Inflammatory macrophage (primary cell): Measurements from ENCODE around the gene IL1A.

ENCODE experiments used
- DNase-seq, 2 donors: peaks; one replicate each; pipeline ENCODE4 v3.0.0-alpha.2; 2020 to 2022

IL1A gene

DNA sequence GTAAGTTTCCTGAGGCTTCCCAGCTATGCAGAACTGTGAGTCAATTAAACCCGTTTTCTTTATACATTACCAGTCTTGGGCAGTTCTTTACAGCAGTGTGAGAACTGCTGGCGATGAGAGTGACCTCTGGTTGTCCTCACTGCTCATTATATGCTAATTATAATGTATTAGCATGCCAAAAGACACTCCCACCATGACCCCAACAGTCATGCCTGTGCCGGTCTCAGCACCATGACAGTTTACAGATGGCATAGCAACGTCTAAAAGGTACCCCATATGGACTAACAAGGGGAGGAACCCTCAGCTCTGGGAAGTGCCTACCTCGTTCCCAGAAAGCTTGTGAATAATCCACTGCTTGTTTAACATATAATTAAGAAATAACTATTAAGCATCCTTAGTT, 8.1 kb upstream of the IL1A start:
- DNase-seq, result no peak

DNA sequence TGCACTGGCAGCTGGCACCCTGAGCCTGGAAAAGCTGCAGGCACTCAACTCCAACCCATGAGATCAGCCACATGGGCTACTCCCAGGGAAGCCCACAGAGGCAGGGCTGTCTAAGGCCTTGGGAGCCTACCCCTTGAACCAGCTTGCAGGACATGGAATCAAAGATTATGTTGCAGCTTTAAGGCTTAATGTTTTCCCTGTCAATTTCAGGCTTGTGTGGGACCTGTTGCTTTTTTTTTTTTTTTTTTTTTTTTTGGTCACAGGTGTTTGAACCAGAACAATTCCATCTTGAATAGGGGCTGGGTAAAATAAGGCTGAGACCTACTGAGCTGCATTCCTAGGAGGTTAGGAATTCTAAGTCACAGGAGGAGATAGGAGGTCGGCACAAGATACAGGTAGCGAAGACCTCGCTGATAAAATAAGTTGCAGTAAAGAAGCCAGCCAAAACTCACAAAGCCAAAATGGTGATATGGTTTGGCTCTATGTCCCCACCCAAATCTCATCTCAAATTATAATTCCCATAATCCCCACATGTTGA, 7.5 kb upstream of the IL1A start:
- no peak for DNase-seq

DNA sequence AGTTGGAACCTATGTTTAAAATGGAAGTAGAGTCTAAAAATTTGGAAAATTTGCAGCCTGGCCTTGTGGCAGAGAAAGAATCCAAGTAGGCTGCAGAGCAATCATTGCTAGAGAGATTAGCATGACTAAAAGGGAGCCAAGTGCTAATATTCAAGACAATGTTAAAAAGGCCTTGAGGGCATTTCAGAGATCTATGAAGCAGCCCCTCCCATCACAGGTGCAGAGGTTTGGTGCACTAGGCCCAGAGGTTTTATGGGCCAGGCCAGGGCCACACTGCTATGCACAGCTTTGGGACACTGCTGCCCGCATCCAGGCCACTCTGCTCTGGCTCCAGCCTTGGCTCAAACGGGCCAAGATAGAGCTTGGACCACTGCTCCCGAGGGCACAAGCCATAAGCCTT, 6.7 kb upstream of the IL1A start:
- DNase-seq, result no peak

DNA sequence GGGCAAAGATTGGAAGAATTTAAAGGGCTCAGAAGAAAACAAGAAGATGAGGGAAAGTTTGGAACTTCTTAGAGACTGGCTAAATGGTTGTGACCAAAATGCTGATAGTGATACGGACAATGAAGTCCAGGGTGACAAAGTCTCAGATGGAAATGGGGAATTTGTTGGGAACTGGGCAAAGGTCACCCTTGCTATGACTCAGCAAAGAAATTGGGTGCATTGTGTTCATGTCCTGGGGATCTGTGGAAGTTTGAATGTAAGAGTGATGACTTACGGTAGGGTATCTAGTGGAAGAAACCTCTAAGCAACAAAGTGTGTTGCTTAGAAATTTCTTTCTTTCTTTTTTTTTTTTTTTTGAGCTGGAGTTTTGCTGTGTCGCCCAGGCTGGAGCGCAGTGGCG, 6.0 kb upstream of the IL1A start:
- DNase-seq, result no peak

DNA sequence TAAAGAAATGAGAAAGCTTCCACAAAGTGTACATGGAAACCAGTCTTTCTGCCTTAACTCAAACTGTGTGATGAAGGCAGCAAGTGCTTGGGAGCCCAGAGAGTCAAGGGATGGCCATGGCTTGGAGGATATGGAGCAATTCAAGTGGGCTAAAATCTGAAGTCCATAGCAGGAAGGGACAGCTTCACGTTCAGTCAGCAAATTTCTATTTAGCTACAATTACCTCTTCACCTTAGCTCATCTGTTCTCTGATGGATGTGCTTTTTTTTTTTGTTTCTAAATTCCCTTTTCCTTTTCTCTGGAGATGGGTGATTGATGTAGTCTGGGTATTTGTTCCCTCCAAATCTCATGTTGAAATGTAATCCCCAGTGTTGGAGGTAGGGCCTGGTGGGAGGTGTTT, 4.9 kb upstream of the IL1A start:
- DNase-seq, result no peak

DNA sequence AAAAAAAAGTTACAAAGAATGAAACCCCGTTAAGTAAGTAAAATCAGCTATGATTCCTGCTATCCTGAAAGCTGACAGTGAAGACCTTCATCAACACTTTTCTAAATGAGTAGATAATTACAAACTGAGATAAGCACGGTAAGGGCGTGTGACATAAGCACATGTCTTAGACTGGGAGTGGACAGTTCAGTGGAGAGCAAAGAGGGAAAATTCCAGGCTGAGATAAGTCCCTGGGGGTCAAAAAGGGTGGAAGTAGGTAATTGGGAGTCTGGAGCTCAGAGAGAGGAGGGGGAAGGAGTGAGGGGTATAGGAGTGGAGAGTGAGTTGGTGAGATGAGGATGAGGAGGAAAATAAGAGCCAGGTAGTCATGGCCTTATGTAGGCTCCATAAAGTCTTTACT, 4.4 kb upstream of the IL1A start:
- DNase-seq, result no peak

DNA sequence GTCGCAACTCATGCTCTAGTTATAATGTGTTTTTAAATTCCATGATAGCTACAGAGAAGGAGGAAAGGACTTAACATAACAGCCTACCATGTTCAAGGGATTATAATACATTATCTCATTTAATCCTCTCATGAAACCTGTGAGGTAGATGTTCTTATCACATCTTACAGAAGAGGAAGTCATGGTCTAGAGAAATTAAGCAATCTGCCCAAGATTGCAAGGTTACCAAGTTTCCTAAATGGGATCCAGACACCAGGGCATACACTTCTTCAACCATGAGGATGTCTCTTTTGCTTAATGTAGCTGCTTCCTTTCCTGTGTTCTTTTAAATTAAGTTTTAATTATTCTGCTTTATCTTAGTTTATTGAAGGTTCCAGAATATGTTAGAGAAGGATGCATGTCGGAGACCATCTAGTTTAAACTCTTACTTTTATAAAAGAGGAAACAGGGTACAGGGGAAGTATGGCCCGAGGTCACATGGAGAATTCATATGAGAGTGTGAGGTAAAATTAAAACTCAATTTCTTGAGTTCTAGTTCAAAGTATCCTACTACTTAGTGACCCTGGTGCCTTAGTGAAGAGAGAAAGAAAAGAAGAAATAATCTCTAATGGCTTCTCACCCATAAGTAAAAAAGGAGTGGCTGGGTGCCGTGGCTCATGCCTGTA, 3.6 kb upstream of the IL1A start:
- DNase-seq, result peak; percentile 78 to 86

DNA sequence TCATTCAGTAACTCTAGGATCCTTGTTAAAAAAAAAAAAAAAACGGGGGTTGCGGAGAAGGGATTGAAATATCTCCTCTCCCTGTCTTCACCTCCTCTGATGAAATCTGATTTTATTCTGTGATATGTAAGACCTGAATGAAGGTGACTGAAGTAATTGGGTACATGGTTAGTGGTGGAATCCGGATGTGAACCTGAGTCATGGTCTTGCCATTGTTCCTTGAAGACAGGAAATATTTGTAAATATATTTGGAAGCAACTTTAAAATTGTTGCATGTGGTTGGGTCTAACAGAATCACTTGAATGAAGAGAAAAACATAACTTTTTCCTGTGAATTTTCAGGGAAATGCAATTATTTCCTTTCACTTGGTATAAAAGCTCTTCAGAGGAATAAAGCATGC, 3.0 kb upstream of the IL1A start:
- DNase-seq, result no peak

DNA sequence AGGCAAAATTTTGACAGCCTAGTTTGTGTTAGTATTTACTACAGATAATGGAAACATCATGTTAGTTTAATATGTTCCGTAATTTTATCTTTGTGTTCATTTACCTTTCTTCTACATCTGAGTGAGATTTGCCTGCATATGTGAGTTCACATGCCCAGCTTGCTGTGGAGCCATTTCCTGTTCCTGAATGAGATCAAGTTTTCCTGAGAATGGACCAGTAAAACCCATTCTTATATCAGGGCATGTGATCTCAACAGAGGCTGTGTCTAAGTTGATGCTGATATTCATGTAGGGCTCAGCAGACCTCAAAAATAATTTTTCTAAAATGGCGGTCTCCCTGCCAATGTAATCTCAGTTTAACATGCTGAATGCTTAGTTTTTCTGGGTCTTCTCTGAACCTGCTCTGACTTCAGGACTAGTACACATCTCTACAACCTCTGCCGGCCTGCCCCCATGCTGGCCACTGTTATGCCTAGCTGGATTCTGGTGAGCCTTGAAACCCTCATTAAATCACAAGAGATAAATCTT, 1.0 kb downstream of the IL1A start:
- DNase-seq, result no peak

DNA sequence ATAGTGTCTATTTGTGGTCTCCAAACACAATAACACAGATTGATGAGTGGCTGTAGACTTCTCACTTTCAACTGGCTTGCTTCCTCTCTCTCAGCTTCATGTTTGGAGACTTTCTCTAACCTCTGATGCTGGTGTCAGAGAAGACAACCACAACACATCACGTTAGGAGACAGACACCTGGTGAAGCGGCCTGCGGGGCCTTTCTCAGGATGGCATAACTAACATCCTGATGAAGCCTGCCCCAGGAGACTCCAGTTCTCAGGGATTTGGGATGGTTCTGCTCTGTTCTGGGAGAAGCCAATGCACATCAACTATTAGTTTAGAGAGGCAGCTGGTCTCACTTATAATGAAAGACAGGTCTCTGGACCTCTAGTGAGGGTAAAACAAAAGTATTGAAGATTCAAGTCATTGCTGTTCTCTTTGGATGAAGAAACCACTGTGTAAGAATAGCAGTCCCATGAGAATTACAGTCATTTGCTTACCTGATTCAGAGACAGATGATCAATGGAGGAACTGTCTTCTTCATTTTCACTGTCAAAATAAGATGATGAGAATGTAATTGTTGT, 2.0 kb downstream of the IL1A start:
- no peak for DNase-seq

DNA sequence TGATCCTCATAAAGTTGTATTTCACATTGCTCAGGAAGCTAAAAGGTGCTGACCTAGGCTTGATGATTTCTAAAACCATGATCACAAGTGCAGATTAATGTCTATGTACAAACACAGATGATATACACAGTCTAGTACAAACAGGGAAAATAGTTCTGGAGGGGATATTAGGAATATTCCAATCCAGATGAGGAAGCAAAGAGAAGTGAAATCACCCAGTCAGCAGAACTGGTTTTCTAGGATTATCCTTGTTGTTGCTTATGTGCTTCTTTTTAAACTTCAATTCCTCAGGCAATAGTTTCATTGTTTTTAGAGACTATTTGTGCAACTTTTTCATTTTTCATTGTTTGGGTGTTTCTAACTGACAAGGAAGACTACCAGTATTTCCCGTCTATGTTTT, 4.7 kb downstream of the IL1A start:
- DNase-seq, result no peak

DNA sequence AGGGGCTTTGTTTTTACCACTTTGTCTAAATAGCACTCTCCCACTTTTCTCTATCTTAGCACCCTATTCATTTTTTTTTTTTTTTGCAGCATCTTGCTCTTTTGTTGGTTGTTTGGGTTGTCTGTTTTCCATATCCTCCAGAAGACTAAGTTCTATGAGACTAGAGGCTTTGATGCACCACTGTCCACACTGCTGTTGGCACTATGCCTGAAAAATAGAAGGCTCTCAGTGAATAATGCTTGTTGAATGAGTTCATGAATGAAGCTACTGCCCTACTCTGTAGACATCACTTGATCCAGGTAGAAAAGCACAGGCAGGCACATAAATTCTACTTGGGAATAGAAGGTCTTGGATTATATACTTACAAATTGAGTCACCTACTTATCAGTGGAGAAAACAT, 7.3 kb downstream of the IL1A start:
- no peak for DNase-seq

DNA sequence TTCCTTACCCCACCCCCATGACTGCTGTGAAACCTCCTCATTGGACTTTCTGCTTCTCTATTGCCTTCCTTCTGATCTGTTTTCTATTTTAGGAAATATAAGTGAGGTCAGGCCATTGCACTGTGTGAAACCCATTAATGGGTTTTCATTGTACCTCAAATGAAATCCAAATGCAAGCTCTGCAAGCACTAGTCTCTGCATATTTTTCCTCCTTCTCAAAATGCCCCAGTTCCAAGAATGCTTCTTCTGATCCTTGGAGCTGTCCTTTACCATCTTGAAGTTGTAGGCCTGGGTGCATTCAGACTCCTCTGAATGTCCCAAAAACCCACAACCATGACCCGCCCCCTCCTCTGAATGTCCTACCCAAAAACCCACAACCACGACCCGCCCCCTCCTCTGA, 8.2 kb downstream of the IL1A start:
- no peak for DNase-seq

DNA sequence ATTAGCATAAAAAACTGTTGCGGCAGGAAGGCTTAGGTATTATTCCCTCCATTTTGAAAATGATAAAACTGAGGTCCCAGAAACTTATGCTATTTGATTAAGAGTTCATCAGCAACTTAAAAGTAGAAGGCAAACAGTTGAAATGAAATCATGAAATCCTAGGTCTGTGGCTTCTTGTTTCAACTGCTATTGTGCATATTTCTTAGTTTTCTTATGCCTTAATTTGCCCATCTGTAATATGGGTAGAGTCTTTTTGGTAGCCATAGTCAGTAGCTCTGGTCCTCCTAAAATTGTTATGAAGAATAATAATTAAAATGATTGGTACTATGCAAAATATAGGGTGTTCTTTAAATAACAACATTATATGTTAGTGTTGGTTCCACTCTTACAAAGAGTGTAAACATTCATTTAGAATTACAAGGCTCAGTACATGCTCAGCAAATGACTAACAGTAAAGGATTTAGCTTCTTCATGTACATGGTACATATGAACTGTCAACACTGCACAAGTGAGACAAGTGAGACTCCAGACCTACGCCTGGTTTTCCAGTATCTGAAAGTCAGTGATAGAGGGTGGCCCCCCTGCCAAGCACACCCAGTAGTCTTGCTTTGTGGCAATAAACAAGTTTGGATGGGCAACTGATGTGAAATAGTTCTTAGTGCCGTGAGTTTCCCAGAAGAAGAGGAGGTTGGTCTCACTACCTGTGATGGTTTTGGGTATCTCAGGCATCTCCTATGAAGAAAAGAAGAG, 9.6 kb downstream of the IL1A start:
- no peak for DNase-seq

DNA sequence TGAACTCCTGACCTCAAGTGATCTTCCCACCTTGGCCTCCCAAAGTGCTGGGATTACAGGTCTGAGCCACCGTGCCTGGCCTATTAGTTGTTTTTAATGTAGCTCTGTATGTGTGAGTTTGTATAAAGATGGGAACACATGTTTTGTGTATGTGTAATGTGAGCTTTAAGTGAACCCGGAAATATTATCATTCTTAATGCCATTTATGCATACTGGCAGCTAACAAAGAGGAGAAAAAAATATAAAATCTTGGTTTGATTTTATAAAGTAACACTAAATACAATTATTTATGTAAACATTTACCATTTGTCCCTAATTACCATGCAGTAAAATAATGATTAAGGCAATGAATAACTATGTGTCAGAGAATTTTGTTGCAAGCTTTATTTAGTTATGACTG, 10.7 kb downstream of the IL1A start:
- DNase-seq, result no peak

DNA sequence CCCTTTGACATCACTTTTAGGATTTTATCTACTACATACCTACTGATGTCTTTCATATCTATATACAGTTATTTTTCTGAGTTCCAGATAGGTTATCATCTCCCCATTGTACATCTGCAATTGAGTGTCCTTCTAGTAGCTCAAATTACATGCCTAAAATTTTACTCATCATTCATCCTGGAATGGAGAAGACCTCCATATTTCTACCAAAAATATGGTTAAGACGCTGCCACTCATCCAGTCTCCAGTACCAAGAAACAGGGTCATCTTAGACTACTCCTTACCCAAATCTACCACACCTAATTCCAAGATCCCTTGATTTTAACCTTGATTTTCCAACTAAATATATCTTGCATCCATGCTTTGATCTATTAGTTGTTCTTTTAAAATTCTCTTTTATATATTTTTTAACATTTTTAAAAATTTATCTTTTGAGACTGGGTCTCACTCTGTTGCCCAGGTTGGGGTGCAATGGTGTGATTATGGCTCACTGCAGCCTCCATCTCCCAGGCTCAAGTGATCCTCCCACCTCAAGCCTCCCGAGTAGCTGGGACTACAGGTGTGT, 11.3 kb downstream of the IL1A start:
- DNase-seq, result no peak

DNA sequence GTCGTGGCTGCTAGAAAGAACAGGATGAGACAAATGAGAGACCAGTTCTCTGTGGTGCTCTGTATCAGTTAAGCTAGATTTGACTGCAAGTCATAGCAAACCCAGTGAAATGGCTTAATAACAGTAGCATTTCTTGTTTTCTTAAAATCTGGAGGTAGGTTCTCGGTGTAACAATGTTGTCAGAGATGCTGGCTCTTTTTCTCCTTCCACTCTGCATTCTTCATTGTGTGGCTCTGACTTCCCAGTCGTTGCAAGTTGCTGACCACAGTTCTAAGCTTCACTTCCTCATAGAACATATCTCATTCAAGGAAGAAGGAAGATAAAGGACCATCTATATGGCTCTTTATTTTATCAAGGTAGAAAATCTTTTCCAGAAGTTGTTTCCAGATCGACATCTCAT, 12.0 kb downstream of the IL1A start:
- peak; percentile 50 to 54 for DNase-seq

DNA sequence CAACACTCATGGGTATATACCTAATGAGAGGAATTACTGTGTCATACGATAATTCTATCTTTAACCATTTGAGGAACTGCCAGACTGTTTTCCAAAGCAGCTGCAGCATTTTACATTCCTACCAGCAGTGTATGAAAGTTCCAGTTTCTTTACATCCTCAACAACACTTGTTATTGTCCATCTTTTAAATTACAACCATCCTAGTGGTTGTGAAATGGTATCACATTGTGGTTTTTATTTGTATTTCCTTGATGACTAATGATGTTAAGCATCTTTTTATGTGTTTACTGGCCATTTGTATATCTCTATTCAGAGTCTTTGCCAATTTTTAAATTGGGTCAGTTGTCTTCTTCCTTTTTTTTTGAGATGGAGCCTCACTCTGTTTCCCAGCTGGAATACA, 15.9 kb downstream of the IL1A start:
- peak in 1 of 2 donors; percentile 27 for DNase-seq

DNA sequence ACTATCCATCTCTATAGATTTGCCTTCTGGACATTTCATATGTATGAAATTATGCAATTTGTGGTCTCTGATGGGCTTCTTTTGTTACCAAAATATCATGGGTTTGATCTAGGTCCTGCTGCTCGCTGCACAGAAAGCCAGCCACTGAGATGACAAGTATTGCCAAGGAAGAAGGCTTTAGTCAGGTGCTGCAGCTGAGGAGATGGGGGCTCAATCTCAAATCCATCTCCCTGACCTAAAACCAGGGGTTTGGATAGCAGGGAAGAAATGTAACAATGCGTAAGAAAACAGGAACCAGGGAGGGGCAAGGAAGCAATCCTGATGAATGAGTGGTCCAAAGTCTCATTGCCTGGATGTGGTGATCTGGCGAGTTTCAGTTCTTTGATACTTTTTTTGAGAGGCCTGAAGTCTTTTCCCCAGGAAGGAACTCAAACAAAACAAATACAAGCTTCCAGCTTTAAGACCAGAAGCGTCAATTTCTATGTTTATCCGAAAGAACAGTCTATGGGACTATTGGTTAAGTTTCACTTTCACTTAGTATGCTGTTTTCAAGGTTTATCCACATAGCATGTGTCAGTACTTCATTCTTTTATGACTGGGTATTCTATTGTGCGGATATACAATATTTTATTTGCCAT, 16.5 kb downstream of the IL1A start:
- no peak for DNase-seq

DNA sequence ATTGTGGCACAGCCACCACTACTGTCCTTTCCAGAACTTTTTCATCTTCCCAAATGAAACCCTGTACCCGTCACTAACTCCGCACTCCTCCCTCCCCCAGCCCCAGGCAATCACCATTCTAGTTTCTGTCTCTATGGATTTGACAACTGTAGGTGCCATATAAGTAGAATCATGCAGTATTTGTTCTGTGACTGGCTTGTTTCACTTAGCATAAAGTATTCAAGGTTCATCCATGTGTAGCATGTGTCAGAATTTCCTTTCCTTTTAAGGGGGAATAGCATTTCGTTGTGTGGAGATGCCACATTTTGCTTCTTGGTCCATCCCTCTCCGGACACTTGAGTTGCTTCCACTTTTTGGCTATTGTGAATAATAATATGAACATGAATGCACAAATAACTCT, 19.0 kb downstream of the IL1A start:
- no peak for DNase-seq

DNA sequence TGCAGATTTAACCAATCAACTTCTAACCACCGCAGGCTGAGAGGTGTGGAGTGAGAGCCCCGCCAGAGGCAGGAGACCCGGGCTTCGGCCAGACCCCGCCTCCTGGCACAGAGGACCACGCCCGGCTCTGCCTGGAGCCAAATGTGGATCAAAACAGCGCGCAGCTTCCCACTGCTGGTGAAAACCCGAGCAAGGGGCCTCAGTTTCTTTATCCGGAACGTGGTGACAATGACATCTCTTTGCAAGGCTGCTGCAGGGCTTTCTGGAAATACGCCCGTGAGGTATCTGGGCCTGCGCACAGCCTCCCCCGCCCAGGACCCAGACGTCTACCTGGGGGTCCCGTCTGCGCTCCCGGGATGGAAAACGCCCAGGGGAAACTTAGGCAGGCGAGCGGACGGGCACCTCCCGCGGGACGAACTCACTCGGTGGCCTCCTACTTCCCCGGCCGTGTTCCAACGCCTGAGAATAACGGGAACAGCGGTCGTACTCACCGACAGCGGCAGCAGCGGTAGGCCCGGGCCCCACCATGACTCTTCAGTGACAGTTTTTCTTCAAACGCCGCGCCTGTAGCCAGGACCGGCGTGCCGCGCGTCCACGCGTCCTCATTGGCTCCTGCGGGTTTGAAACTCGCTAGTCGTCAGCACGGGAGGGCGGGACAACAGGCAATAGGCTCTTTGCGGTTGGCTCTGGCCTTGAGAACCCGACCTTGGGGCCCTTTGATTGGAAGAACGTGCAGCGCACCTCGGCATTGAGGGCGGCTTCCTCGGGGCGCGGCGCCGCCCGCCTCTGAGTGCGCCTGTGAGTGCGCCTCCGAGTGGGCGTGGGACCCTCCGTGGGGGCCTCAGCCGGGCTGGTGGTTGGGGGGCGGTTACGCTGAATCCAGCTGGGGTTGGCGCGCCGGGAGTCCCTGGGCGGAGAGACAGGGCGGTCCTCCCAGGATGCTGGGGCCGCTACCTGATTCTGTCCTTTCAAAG, 19.9 kb downstream of the IL1A start, which contains the start of gene CKAP2L:
Gene CKAP2L, minus strand, starts transcription at position 539 of the 974 bp plus-strand sequence. Its CDS starts 11 bp downstream, at position 528.
- peak; percentile 97 to 98 for DNase-seq

DNA sequence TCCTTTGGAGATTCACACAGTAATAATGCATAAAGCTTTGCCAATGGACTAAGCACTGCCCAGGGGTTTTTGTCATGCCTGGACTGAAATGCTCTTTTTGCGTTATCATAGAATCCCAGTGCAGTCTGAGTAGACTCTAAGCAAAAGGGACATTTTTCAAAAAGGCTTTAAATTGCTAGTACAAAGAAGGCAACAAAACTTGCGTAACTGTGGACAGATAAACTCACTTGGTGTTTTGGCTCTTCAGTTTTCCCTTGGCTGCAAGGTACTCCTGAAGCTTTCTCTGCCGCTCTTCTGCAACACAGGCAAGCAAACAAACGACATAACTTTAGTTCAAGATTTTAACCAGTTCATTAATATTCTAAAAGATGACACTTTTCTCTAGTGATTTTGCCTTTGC, 22.0 kb downstream of the IL1A start:
- DNase-seq, result no peak
